Gastrocnemius medialis (tissue), 4 donors: Measurements from ENCODE around the gene TMIGD3.

ENCODE experiments used
- POLR2A ChIP-seq, 2 donors: fragments of 450-650 bp; IDR thresholded peaks; one replicate each; pipeline ENCODE4 v1.6.1; 2017; ENCODE audit warnings: antibody characterized with exemption in 2 of 2, mild to moderate bottlenecking in 2 of 2, moderate library complexity in 2 of 2
- TF ChIP-seq, protein P1 (sequence below), 5 experiments: fragments of 450-650 bp in 3 of 5; fragments of 200-600 bp in 2 of 5; sonication (generic) in 2 of 5; IDR thresholded peaks in 4 of 5; conservative IDR thresholded peaks in 1 of 5; 1 replicate in 4 of 5; 2 replicates in 1 of 5; pipeline ENCODE4 v1.5.1; 2016 to 2019; ENCODE audit warnings: antibody characterized with exemption in 5 of 5, mild to moderate bottlenecking in 3 of 5, moderate library complexity in 3 of 5

DNA sequence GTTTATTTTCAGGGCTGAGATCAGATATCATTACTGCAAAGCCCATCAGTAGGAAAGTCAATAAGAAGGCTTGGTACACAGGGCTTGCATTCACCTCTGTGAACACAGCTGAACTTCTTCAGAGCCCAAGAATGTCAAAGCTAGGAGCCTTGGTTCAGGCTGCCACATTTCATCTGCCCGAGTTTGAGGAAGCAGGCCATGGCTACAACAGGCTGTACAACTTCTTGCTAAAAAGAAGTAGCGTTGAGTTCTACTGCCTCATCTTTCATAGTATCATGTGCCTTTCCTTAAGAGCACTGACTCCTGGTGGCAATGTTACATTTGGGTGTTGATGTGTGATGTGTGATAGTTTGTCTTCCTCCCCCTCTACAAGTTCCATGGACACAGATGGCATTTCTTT lies 19.6 kb downstream of the TMIGD3 start:
- TF ChIP-seq, protein P1, sequence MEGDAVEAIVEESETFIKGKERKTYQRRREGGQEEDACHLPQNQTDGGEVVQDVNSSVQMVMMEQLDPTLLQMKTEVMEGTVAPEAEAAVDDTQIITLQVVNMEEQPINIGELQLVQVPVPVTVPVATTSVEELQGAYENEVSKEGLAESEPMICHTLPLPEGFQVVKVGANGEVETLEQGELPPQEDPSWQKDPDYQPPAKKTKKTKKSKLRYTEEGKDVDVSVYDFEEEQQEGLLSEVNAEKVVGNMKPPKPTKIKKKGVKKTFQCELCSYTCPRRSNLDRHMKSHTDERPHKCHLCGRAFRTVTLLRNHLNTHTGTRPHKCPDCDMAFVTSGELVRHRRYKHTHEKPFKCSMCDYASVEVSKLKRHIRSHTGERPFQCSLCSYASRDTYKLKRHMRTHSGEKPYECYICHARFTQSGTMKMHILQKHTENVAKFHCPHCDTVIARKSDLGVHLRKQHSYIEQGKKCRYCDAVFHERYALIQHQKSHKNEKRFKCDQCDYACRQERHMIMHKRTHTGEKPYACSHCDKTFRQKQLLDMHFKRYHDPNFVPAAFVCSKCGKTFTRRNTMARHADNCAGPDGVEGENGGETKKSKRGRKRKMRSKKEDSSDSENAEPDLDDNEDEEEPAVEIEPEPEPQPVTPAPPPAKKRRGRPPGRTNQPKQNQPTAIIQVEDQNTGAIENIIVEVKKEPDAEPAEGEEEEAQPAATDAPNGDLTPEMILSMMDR (IDR thresholded peaks at IDR 0.05 in 4 of 5, conservative IDR thresholded peaks at IDR 0.05 in 1 of 5) = no peak
- TF ChIP-seq POLR2A (IDR thresholded peaks at IDR 0.05) = no peak
